ENCODE data around the gene SYT1.

SYT1 gene

DNA sequence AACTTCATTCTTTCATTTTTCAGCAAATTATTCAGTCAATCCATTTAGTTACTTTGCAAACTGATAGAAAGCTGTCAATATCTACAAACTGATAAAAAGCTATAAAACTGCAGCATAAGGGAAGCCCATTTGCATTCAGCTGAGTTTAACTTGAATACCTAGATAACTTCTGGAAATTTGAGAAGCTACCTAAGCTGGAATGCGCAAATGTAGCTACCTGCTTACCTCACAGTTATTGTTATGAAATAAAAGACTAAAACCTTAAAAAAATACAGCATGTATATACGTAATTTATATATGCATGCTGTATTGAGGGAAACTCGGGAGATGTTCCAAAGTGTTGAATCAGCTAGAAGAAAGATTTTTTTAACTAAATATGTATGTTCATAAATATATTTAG lies 94.4 kb downstream of the SYT1 start:
- Histone ChIP-seq H3K27me3 (ENCODE audit: insufficient read depth, poor library complexity, severe bottlenecking) (no peaks in the 10 kb centered on the region), H3K4me3 (replicated peaks; ENCODE audit: insufficient read depth, low read length) (no peak overlapping the region), H3K27ac (replicated peaks) (no peak overlapping the region)
- TF ChIP-seq GABPA (IDR thresholded peaks at IDR 0.05; ENCODE audit: low read depth) (no peak), POLR2AphosphoS5 (IDR thresholded peaks at IDR 0.05; ENCODE audit: low read depth) (no peak), SPI1 (IDR thresholded peaks at IDR 0.05; ENCODE audit: borderline replicate concordance, low read depth) (no peak)
- TF ChIP-seq, protein P1, sequence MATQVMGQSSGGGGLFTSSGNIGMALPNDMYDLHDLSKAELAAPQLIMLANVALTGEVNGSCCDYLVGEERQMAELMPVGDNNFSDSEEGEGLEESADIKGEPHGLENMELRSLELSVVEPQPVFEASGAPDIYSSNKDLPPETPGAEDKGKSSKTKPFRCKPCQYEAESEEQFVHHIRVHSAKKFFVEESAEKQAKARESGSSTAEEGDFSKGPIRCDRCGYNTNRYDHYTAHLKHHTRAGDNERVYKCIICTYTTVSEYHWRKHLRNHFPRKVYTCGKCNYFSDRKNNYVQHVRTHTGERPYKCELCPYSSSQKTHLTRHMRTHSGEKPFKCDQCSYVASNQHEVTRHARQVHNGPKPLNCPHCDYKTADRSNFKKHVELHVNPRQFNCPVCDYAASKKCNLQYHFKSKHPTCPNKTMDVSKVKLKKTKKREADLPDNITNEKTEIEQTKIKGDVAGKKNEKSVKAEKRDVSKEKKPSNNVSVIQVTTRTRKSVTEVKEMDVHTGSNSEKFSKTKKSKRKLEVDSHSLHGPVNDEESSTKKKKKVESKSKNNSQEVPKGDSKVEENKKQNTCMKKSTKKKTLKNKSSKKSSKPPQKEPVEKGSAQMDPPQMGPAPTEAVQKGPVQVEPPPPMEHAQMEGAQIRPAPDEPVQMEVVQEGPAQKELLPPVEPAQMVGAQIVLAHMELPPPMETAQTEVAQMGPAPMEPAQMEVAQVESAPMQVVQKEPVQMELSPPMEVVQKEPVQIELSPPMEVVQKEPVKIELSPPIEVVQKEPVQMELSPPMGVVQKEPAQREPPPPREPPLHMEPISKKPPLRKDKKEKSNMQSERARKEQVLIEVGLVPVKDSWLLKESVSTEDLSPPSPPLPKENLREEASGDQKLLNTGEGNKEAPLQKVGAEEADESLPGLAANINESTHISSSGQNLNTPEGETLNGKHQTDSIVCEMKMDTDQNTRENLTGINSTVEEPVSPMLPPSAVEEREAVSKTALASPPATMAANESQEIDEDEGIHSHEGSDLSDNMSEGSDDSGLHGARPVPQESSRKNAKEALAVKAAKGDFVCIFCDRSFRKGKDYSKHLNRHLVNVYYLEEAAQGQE (IDR thresholded peaks at IDR 0.05; ENCODE audit: insufficient replicate concordance, low read depth), result no peak
- TF ChIP-seq, protein P2, sequence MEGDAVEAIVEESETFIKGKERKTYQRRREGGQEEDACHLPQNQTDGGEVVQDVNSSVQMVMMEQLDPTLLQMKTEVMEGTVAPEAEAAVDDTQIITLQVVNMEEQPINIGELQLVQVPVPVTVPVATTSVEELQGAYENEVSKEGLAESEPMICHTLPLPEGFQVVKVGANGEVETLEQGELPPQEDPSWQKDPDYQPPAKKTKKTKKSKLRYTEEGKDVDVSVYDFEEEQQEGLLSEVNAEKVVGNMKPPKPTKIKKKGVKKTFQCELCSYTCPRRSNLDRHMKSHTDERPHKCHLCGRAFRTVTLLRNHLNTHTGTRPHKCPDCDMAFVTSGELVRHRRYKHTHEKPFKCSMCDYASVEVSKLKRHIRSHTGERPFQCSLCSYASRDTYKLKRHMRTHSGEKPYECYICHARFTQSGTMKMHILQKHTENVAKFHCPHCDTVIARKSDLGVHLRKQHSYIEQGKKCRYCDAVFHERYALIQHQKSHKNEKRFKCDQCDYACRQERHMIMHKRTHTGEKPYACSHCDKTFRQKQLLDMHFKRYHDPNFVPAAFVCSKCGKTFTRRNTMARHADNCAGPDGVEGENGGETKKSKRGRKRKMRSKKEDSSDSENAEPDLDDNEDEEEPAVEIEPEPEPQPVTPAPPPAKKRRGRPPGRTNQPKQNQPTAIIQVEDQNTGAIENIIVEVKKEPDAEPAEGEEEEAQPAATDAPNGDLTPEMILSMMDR (IDR thresholded peaks at IDR 0.05; ENCODE audit: insufficient read depth, low read length), result no peak
- no peak for DNase-seq (ENCODE audit: low read depth in 1 of 2, low spot score in 1 of 2)

DNA sequence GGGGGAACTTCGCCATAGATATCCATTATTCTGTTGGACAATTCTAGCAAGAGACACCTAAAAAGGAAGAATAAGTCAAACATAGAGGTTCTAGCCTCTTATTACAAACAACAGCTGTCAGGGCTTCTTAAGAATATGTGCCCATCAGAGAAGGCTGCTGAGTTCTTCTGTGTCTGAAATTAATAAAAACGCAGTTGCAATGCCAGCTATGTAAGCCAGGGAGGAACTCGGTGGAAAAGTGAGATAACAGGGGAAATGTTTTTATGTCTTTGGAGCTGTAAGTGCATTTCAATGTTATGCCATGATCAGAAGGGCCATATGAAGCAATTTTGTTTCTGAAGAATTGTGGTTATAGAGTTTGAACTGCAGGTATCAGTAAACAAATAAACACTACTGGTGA lies 95.0 kb downstream of the SYT1 start:
- no peak overlapping the region for H3K27ac ChIP-seq (replicated peaks)
- H3K4me3 ChIP-seq (replicated peaks; ENCODE audit: insufficient read depth, low read length), result no peak overlapping the region
- TF ChIP-seq, protein P1 (IDR thresholded peaks at IDR 0.05; ENCODE audit: insufficient replicate concordance, low read depth), result no peak
- TF ChIP-seq SPI1 (IDR thresholded peaks at IDR 0.05; ENCODE audit: borderline replicate concordance, low read depth) (no peak), POLR2AphosphoS5 (IDR thresholded peaks at IDR 0.05; ENCODE audit: low read depth) (no peak), GABPA (IDR thresholded peaks at IDR 0.05; ENCODE audit: low read depth) (no peak)
- TF ChIP-seq, protein P2 (IDR thresholded peaks at IDR 0.05; ENCODE audit: insufficient read depth, low read length), result no peak
- H3K27me3 ChIP-seq (ENCODE audit: insufficient read depth, poor library complexity, severe bottlenecking), result no peaks in the 10 kb centered on the region
- DNase-seq (ENCODE audit: low read depth in 1 of 2, low spot score in 1 of 2), result no peak

DNA sequence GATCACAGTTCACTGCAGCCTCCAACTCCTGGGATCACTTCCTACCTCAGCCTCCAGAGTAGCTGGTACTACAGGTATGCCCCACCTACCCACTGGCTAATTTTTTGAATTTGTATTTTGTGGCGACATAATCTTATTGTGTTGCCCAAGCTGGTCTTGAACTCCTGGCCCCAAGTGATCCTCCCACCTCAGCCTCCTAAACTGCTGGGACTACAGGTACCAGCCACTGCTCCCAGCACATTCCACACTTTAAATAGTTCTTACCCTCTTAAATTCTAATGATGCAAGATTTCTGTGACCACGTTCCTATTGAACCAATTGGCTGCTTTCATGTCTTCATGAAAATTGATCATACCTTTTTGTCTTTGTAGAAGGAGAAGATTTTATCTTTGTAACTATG lies 96.6 kb downstream of the SYT1 start:
- no peak for DNase-seq (ENCODE audit: low read depth in 1 of 2, low spot score in 1 of 2)
- Histone ChIP-seq H3K27me3 (ENCODE audit: insufficient read depth, poor library complexity, severe bottlenecking) (no peaks in the 10 kb centered on the region), H3K27ac (replicated peaks) (no peak overlapping the region), H3K4me3 (replicated peaks; ENCODE audit: insufficient read depth, low read length) (no peak overlapping the region)
- TF ChIP-seq, protein P2 (IDR thresholded peaks at IDR 0.05; ENCODE audit: insufficient read depth, low read length), result no peak
- TF ChIP-seq, protein P1 (IDR thresholded peaks at IDR 0.05; ENCODE audit: insufficient replicate concordance, low read depth), result no peak
- TF ChIP-seq POLR2AphosphoS5 (IDR thresholded peaks at IDR 0.05; ENCODE audit: low read depth), result no peak
- TF ChIP-seq GABPA (IDR thresholded peaks at IDR 0.05; ENCODE audit: low read depth), result no peak
- TF ChIP-seq SPI1 (IDR thresholded peaks at IDR 0.05; ENCODE audit: borderline replicate concordance, low read depth), result no peak
